K562 (cell line): ENCODE measurements around the gene FEM1B. TPM values are rescaled to one million over a fixed set of nuclear protein-coding genes. Genes with fewer than 3 reads are reported as not detected.
A peak's percentile ranks its signal among the peaks of the same experiment; 100 is the strongest.

ENCODE experiments used
- ATAC-seq: fragments of 200-7000 bp; cut with Tn5 transposase; 3 replicates; pipeline ENCODE4 v1.9.1; 2020; ENCODE audit warnings: moderate library complexity
- BruUV-seq: library from RNA; stranded (reverse); fragments of 400-500 nt; replicated peaks from 2 replicates; lab custom pipeline; 2021; lab: Mats Ljungman, UMichigan
- CTCF ChIA-PET: fragments of 300-600 bp; formaldehyde crosslinking; extraction: SDS; loops from one replicate; lab custom pipeline; 2021; ENCODE audit warnings: low intra/inter-chr PET ratio; lab: Yijun Ruan, JAX
- POLR2A ChIA-PET: fragments of 300-600, 350-650 bp; sonication (Branson Sonifier 250); formaldehyde crosslinking; extraction: SDS; loops from one replicate; lab custom pipeline; 2021; ENCODE audit warnings: antibody characterized with exemption, inconsistent platforms; lab: Yijun Ruan, JAX
- DNase-seq, 4 experiments: peaks; one replicate each; pipeline versions ENCODE4 v3.0.0 to v3.0.0-alpha.2; 2011 to 2018; ENCODE audit warnings: low spot score in 3 of 4, mixed read lengths in 3 of 4; ENCODE audit errors: extremely low read depth in 1 of 4
- FAIRE-seq: peaks from 2 replicates; lab custom pipeline; 2011; peaks lifted over from hg19 to GRCh38; lab: Jason Lieb, UNC
- H2AFZ ChIP-seq: 2 replicates; pipeline ENCODE4 v1.6.0; 2011; ENCODE audit warnings: low read depth, low read length, control low read depth, inconsistent platforms
- H3K27ac ChIP-seq: fragments of 200-600 bp; 3 replicates; pipeline ENCODE4 v1.8.0; 2011; ENCODE audit warnings: low read depth, mild to moderate bottlenecking, control low read depth, inconsistent platforms, low read length, moderate library complexity, mixed read lengths; ENCODE audit errors: extremely low read depth
- H3K27me3 ChIP-seq, 2 experiments: fragments of 300-600 bp in 1 of 2; 2 replicates in 1 of 2; 3 replicates in 1 of 2; pipeline versions ENCODE4 v1.6.0 to v1.8.0; 2011; ENCODE audit warnings: inconsistent platforms in 2 of 2, low read length in 2 of 2, mild to moderate bottlenecking in 1 of 2, mixed read lengths in 1 of 2, moderate library complexity in 1 of 2; ENCODE audit not compliant: control insufficient read depth in 2 of 2, insufficient read depth in 2 of 2
- H3K36me3 ChIP-seq: fragments of 300-600 bp; 3 replicates; pipeline ENCODE4 v1.8.0; 2011; ENCODE audit warnings: mild to moderate bottlenecking, low read length, inconsistent platforms; ENCODE audit not compliant: control insufficient read depth, insufficient read depth
- H3K4me1 ChIP-seq, 2 experiments: fragments of 200-600 bp in 1 of 2; replicated peaks in 1 of 2; 2 replicates in 1 of 2; 3 replicates in 1 of 2; pipeline versions ENCODE4 v1.5.1 to v1.8.0; 2011; ENCODE audit warnings: inconsistent platforms in 2 of 2, low read length in 2 of 2, mild to moderate bottlenecking in 1 of 2, mixed read lengths in 1 of 2, moderate library complexity in 1 of 2; ENCODE audit not compliant: control insufficient read depth in 2 of 2, insufficient read depth in 2 of 2
- H3K4me2 ChIP-seq: 2 replicates; pipeline ENCODE4 v1.6.1; 2011; ENCODE audit warnings: low read length, control low read depth, inconsistent platforms, mixed read lengths; ENCODE audit not compliant: insufficient read depth
- H3K4me3 ChIP-seq: fragments of 200-600 bp; sonication (generic), shearing (Covaris generic); 2 replicates; pipeline ENCODE4 v1.5.1; 2016; ENCODE audit warnings: control low read depth, inconsistent platforms
- H3K79me2 ChIP-seq: fragments of 200-600 bp; 3 replicates; pipeline ENCODE4 v1.8.0; 2011; ENCODE audit warnings: low read length, inconsistent platforms; ENCODE audit not compliant: control insufficient read depth, insufficient read depth
- H3K9ac ChIP-seq, 2 experiments: 2 replicates each; pipeline versions ENCODE4 v1.6.0 to v1.6.1; 2011; ENCODE audit warnings: low read depth in 2 of 2, low read length in 2 of 2, control low read depth in 1 of 2, inconsistent platforms in 1 of 2, mild to moderate bottlenecking in 1 of 2, mixed read lengths in 1 of 2; ENCODE audit not compliant: insufficient read depth in 1 of 2
- H3K9me1 ChIP-seq: one replicate; pipeline ENCODE4 v1.6.0; 2011; ENCODE audit warnings: inconsistent platforms, mild to moderate bottlenecking, low read length, moderate library complexity; ENCODE audit not compliant: control insufficient read depth, insufficient read depth
- H3K9me3 ChIP-seq: replicated peaks from 2 replicates; pipeline ENCODE4 v1.5.1; 2011; ENCODE audit warnings: low read depth, low read length, inconsistent platforms; ENCODE audit not compliant: control insufficient read depth, insufficient read depth
- H4K20me1 ChIP-seq: replicated peaks from 2 replicates; pipeline ENCODE4 v1.6.1; 2011; ENCODE audit warnings: low read length, inconsistent platforms, mixed read lengths; ENCODE audit not compliant: control insufficient read depth, insufficient read depth
- C11orf30 ChIP-seq: fragments of 450-650 bp; IDR thresholded peaks from 2 replicates; pipeline ENCODE4 v1.6.1; 2016; ENCODE audit warnings: low read depth, mild to moderate bottlenecking
- ESRRB ChIP-seq: fragments of 250-450 bp; sonication (Bioruptor Pico); IDR thresholded peaks from 2 replicates; pipeline ENCODE4 v1.5.0; 2020; ENCODE audit warnings: mild to moderate bottlenecking, moderate library complexity, borderline replicate concordance
- FOSL1 ChIP-seq: fragments of 200-800 bp; sonication (Bioruptor generic); conservative IDR thresholded peaks from 2 replicates; pipeline ENCODE4 v1.6.1; 2016; ENCODE audit warnings: missing genetic modification characterization, missing compliant biosample characterization
- GTF2E2 ChIP-seq: fragments of 200-800 bp; sonication (Bioruptor generic); IDR thresholded peaks from 2 replicates; pipeline ENCODE4 v1.6.1; 2016; ENCODE audit warnings: missing genetic modification characterization, missing compliant biosample characterization
- ID3 ChIP-seq, 2 experiments: fragments of 250-450 bp in 1 of 2; fragments of 450-650 bp in 1 of 2; sonication (Bioruptor Pico) in 1 of 2; IDR thresholded peaks; 2 replicates each; pipeline versions ENCODE4 v1.6.1 to v1.8.0; 2016 to 2021; ENCODE audit warnings: mild to moderate bottlenecking in 2 of 2, moderate library complexity in 2 of 2, missing compliant biosample characterization in 1 of 2, missing genetic modification characterization in 1 of 2
- MAFG ChIP-seq: fragments of 450-650 bp; conservative IDR thresholded peaks from 2 replicates; pipeline ENCODE4 v1.6.1; 2016; ENCODE audit warnings: missing genetic modification characterization, missing compliant biosample characterization
- MLX ChIP-seq, 2 experiments: fragments of 450-650 bp in 1 of 2; sonication (generic) in 1 of 2; formaldehyde crosslinking; conservative IDR thresholded peaks; 2 replicates each; pipeline versions ENCODE4 v1.4.0 to v1.8.1; 2020 to 2022; ENCODE audit warnings: mild to moderate bottlenecking in 1 of 2, missing genetic modification reagents in 1 of 2
- NR4A1 ChIP-seq, 2 experiments: fragments of 250-450 bp in 1 of 2; fragments of 450-650 bp in 1 of 2; sonication (Bioruptor Pico) in 1 of 2; IDR thresholded peaks; 2 replicates each; pipeline versions ENCODE4 v1.4.0 to v1.6.1; 2016 to 2020; ENCODE audit warnings: mild to moderate bottlenecking in 2 of 2, missing compliant biosample characterization in 1 of 2, missing genetic modification characterization in 1 of 2, moderate library complexity in 1 of 2
- PATZ1 ChIP-seq: fragments of 250-450 bp; sonication (Bioruptor Pico); IDR thresholded peaks from 2 replicates; pipeline ENCODE4 v1.5.0; 2020; ENCODE audit warnings: mild to moderate bottlenecking, borderline replicate concordance
- RUNX1 ChIP-seq: sonication (generic); IDR thresholded peaks from 2 replicates; pipeline ENCODE4 v1.6.1; 2016; ENCODE audit warnings: antibody characterized with exemption, low read depth
- SMC3 ChIP-seq: conservative IDR thresholded peaks from 2 replicates; pipeline ENCODE4 v1.6.1; 2011; ENCODE audit warnings: low read depth, low read length, improper control_type of control experiment; ENCODE audit not compliant: insufficient read depth
- TRIM24 ChIP-seq, 2 experiments: fragments of 450-650 bp; IDR thresholded peaks; 2 replicates each; pipeline ENCODE4 v1.6.1; 2016
- ZNF121 ChIP-seq: sonication (generic); formaldehyde crosslinking; conservative IDR thresholded peaks from 2 replicates; pipeline ENCODE4 v1.8.0; 2022; ENCODE audit warnings: missing genetic modification reagents
- ZNF584 ChIP-seq: fragments of 200-800 bp; sonication (Bioruptor generic); IDR thresholded peaks from 2 replicates; pipeline ENCODE4 v1.6.1; 2016; ENCODE audit warnings: low read depth, mild to moderate bottlenecking, missing genetic modification characterization, missing compliant biosample characterization
- ZNF639 ChIP-seq, 2 experiments: fragments of 200-800 bp in 1 of 2; sonication (Bioruptor generic) in 1 of 2; sonication (generic) in 1 of 2; formaldehyde crosslinking in 1 of 2; IDR thresholded peaks in 1 of 2; conservative IDR thresholded peaks in 1 of 2; 2 replicates each; pipeline versions ENCODE4 v1.5.0 to v1.6.1; 2016 to 2020; ENCODE audit warnings: missing compliant biosample characterization in 1 of 2, missing genetic modification characterization in 1 of 2, missing genetic modification reagents in 1 of 2
- WGBS: fragments of 100-300 bp; shearing (Covaris generic); methylation state at CpG from one replicate; pipeline ENCODE4 v1.1.6; 2016; ENCODE audit warnings: low coverage, mixed read lengths; ENCODE audit not compliant: insufficient coverage; ENCODE audit errors: missing lambda C conversion rate; 5-methylcytosine and 5-hydroxymethylcytosine counted together
- in situ Hi-C: fragments of 300-500 bp; cut with MboI; formaldehyde crosslinking; loops from 4 replicates; pipeline ENCODE4 v1.15.0; 2018; ENCODE audit warnings: inconsistent platforms, mixed read lengths
- intact Hi-C: fragments of 100-400 bp; cut with micrococcal nuclease; formaldehyde crosslinking; loops from 2 replicates; pipeline ENCODE4 v1.14.2; 2022
- polyA plus RNA-seq, 8 experiments: library from polyadenylated mRNA; depleted of rRNA in 4 of 8; stranded (reverse) in 5 of 8; unstranded in 3 of 8; fragments of >200 nt; fragmentation: Nextera tagmentation in 2 of 8; fragmentation: Illumina TruSeq in 1 of 8; extraction: Ambion mirVana in 2 of 8; extraction: Trizol in 1 of 8; gene quantifications; 2 replicates each; pipeline versions ENCODE4 v1.2.1 to v1.2.3, GENCODE V29; 2011 to 2014; ENCODE audit warnings: inconsistent platforms in 1 of 8, missing spikeins in 1 of 8
- total RNA-seq, 7 experiments: library from RNA; depleted of rRNA in 6 of 7; stranded (reverse); fragments of >200 nt in 6 of 7; fragmentation: Illumina TruSeq in 2 of 7; extraction: Trizol in 2 of 7; gene quantifications; 2 replicates each; pipeline versions ENCODE4 v1.2.1 to v1.2.3, GENCODE V29; 2011 to 2021; ENCODE audit warnings: low replicate concordance in 1 of 7

Gene FEM1B
- total and polyA plus RNA-seq, 9 of the 15 experiments (the other 6 are each of a cell fraction or from before 2014, with no cell fraction given), result 5.9 to 61.6 (median 20.1) TPM

- Histone ChIP-seq H3K36me3 (no peaks in the 10 kb centered on the region), H3K9me3 (no peaks in the 10 kb centered on the region), H3K4me2 (no peak overlapping the region), H3K9me1 (no peaks in the 10 kb centered on the region), H3K4me1 (peaks cover 0 to 5% of the 10 kb centered on the region in 2 experiments; a peak in 2 of 5 replicates), H3K9ac (no peak overlapping the region), H3K79me2 (no peaks in the 10 kb centered on the region), H3K27ac (no peak overlapping the region), H3K4me3 (no peak overlapping the region), H2AFZ (no peak overlapping the region), H4K20me1 (peaks cover 8% of the 10 kb centered on the region; the same call in 1 of the 2 replicates), H3K27me3 (peaks cover 13 to 73% of the 10 kb centered on the region in 2 experiments)
- in situ Hi-C loops (no loop called here), intact Hi-C loops (no loop called here)
- peak; percentile 74 for FAIRE-seq
- ChIA-PET CTCF (interaction anchor here (1.3 kb wide), 2 partner anchors 9 to 63 kb away, joined by 4 to 5 read pairs; no protein-coding TSS in a partner anchor), POLR2A (interaction anchor here (0.6 to 0.9 kb wide), 5 partner anchors 26 to 1904 kb away, joined by 3 to 4 read pairs (median 3); no protein-coding TSS in a partner anchor)
- ATAC-seq, result peak; percentile 83
- BruUV-seq, result no TSS peak
- peak; percentile 29 to 45 (median 36) for DNase-seq
- WGBS, result 26% methylated on average over 17 of the region's 17 CpGs
- TF ChIP-seq ID3 (CRISPR knock-in tag; IDR thresholded peaks at IDR 0.05), result no peak
- no peak for TF ChIP-seq ID3 (tag; IDR thresholded peaks at IDR 0.05)
- no peak for TF ChIP-seq NR4A1 (CRISPR knock-in tag; IDR thresholded peaks at IDR 0.05)
- no peak for TF ChIP-seq NR4A1 (tag; IDR thresholded peaks at IDR 0.05)
- TF ChIP-seq MAFG, result no peak
- TF ChIP-seq FOSL1 (tag), result no peak
- TF ChIP-seq PATZ1 (CRISPR knock-in tag), result no peak
- TF ChIP-seq SMC3, result 0 out of 2 replicates have a peak, but pooled peaks have one; percentile 42
- no peak for TF ChIP-seq ESRRB (CRISPR knock-in tag)
- no peak for TF ChIP-seq ZNF121 (CRISPR knock-in tag)
- no peak for TF ChIP-seq RUNX1
- no peak for TF ChIP-seq ZNF639 (CRISPR knock-in tag; conservative IDR thresholded peaks at IDR 0.05 in 1 of 2, IDR thresholded peaks at IDR 0.05 in 1 of 2)
- TF ChIP-seq MLX (CRISPR knock-in tag; conservative IDR thresholded peaks at IDR 0.05), result no peak
- TF ChIP-seq C11orf30, result no peak
- no peak for TF ChIP-seq GTF2E2 (tag)
- no peak for TF ChIP-seq ZNF584 (CRISPR knock-in tag)
- TF ChIP-seq TRIM24 (IDR thresholded peaks at IDR 0.05), result no peak
Measured at GRCh38 chr15:68316061-68316804, 38.7 kb downstream of the FEM1B start.
